Osteoblast (primary cell): ENCODE data around the gene CHRDL2. TPM values are rescaled to one million over a fixed set of nuclear protein-coding genes. Genes with fewer than 3 reads are reported as not detected.

Experiments used
- DNase-seq: peaks from one replicate; pipeline ENCODE4 v3.0.0; 2011; ENCODE audit warnings: low spot score, mixed read lengths; ENCODE audit not compliant: insufficient read length; ENCODE audit errors: missing footprints
- H2AFZ ChIP-seq: 2 replicates; pipeline ENCODE4 v1.6.0; 2011; ENCODE audit warnings: mild to moderate bottlenecking, low read length
- H3K27ac ChIP-seq: 2 replicates; pipeline ENCODE4 v1.5.1; 2011; ENCODE audit warnings: mild to moderate bottlenecking, low read depth, low read length, moderate library complexity
- H3K27me3 ChIP-seq: 2 replicates; pipeline ENCODE4 v1.6.0; 2012; ENCODE audit warnings: mild to moderate bottlenecking, control low read depth, inconsistent platforms, low read length, moderate library complexity; ENCODE audit not compliant: insufficient read depth
- H3K36me3 ChIP-seq: 2 replicates; pipeline ENCODE4 v1.5.1; 2011; ENCODE audit warnings: mild to moderate bottlenecking, low read length, control low read depth, moderate library complexity; ENCODE audit not compliant: insufficient read depth
- H3K4me1 ChIP-seq: 2 replicates; pipeline ENCODE4 v1.5.1; 2011; ENCODE audit warnings: mild to moderate bottlenecking, low read length, control low read depth, moderate library complexity; ENCODE audit not compliant: insufficient read depth
- H3K4me2 ChIP-seq: 2 replicates; pipeline ENCODE4 v1.6.0; 2011; ENCODE audit warnings: mild to moderate bottlenecking, low read length; ENCODE audit not compliant: insufficient read depth
- H3K4me3 ChIP-seq: fragments of 200-600 bp; sonication (generic); 3 replicates; pipeline ENCODE4 v1.5.1; 2012; ENCODE audit warnings: mild to moderate bottlenecking, low read length, inconsistent platforms; ENCODE audit not compliant: insufficient read depth
- H3K79me2 ChIP-seq: 2 replicates; pipeline ENCODE4 v1.6.0; 2012; ENCODE audit warnings: mild to moderate bottlenecking, low read length, control low read depth, inconsistent platforms; ENCODE audit not compliant: insufficient read depth
- H3K9me3 ChIP-seq: 2 replicates; pipeline ENCODE4 v1.5.1; 2011; ENCODE audit warnings: low read depth, low read length, control low read depth
- H4K20me1 ChIP-seq: 2 replicates; pipeline ENCODE4 v1.6.0; 2012; ENCODE audit warnings: mild to moderate bottlenecking, low read length, control low read depth; ENCODE audit not compliant: insufficient read depth
- total RNA-seq: library from RNA; depleted of rRNA; stranded (reverse); fragments of >200 nt; gene quantifications from 2 replicates; pipeline ENCODE4 v1.2.3, GENCODE V29; 2012
- TF ChIP-seq, protein P1 (sequence below): IDR thresholded peaks from 2 replicates; pipeline ENCODE4 v1.5.1; 2011; ENCODE audit warnings: mild to moderate bottlenecking, low read depth, low read length, moderate library complexity; ENCODE audit errors: extremely low read depth

The CHRDL2 gene
- total RNA-seq, 1 donor, result under 0.01 TPM

DNA sequence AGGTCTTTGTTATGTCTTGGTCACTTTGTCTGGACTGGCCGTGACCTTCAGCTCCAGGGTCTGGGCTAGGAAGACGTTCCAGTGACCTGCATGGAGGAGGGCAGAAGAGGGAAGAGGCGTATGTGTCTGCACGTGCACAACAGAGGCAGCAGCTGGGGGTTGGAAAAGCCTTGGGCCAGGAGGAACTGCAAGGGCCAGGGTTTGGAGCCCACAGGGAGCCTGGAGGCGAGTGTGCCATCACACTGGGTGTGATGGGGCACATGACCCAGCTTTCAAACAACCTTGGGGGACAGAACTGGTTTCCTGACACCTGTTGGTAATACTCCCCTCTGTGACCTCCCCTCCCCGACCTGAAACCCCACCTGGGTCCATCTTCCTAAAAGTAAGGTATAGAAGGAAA lies 34.7 kb downstream of the CHRDL2 start:
- no peaks in the 10 kb centered on the region for H3K9me3 ChIP-seq
- no peaks in the 10 kb centered on the region for H4K20me1 ChIP-seq
- TF ChIP-seq, protein P1, sequence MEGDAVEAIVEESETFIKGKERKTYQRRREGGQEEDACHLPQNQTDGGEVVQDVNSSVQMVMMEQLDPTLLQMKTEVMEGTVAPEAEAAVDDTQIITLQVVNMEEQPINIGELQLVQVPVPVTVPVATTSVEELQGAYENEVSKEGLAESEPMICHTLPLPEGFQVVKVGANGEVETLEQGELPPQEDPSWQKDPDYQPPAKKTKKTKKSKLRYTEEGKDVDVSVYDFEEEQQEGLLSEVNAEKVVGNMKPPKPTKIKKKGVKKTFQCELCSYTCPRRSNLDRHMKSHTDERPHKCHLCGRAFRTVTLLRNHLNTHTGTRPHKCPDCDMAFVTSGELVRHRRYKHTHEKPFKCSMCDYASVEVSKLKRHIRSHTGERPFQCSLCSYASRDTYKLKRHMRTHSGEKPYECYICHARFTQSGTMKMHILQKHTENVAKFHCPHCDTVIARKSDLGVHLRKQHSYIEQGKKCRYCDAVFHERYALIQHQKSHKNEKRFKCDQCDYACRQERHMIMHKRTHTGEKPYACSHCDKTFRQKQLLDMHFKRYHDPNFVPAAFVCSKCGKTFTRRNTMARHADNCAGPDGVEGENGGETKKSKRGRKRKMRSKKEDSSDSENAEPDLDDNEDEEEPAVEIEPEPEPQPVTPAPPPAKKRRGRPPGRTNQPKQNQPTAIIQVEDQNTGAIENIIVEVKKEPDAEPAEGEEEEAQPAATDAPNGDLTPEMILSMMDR, result no peak
- DNase-seq, result no peak
- peak overlapping the region; percentile 94 for H3K27ac ChIP-seq
- peaks cover 27% of the 10 kb centered on the region for H3K4me1 ChIP-seq
- H3K79me2 ChIP-seq, result no peaks in the 10 kb centered on the region
- no peak overlapping the region for H2AFZ ChIP-seq
- H3K4me2 ChIP-seq, result peak overlapping the region; percentile 73
- peak overlapping the region; percentile 53 for H3K4me3 ChIP-seq
- no peaks in the 10 kb centered on the region for H3K27me3 ChIP-seq
- no peaks in the 10 kb centered on the region for H3K36me3 ChIP-seq

DNA sequence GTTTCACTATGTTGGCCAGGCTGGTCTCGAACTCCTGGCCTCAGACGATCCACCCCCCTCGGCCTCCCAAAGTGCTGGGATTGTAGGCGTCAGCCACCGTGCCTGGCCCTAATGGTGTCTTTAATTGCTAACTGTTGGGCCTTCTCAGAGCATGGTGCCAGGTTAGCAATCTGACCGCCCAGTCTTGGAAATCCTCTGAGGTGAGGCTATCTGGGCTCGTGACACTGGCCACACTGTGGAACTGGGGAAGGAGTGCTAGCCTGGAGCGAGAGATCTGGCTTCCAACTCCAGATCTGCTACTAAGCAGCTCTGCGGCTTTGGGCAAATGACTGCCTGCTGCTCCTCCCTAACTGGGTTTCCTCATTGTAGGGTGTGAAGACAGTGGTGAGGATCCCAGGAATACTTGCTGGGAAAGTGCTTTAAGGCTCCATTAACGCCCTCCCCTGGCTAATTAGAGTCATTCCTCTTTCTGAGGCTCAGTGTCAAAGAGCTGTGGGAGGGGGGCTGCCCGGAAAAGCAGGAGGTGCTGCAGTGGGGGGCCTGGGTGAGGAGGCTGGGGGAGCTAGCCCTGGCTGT lies 35.4 kb downstream of the CHRDL2 start:
- H3K79me2 ChIP-seq, result no peaks in the 10 kb centered on the region
- no peak overlapping the region for H3K4me2 ChIP-seq
- peak overlapping the region; percentile 94 for H3K27ac ChIP-seq

GRCh38 chr11:74694136-74694930 lies 36.9 kb downstream of the CHRDL2 start:
- no peaks in the 10 kb centered on the region for H4K20me1 ChIP-seq
- TF ChIP-seq, protein P1, result peak; percentile 33
- H2AFZ ChIP-seq, result no peak overlapping the region
- no peak overlapping the region for H3K4me3 ChIP-seq
- no peak overlapping the region for H3K4me2 ChIP-seq
- H3K79me2 ChIP-seq, result no peaks in the 10 kb centered on the region
- H3K36me3 ChIP-seq, result no peaks in the 10 kb centered on the region
- peak; percentile 66 for DNase-seq
- no peaks in the 10 kb centered on the region for H3K27me3 ChIP-seq
- H3K9me3 ChIP-seq, result no peaks in the 10 kb centered on the region
- peak overlapping the region; percentile 3 for H3K27ac ChIP-seq
- peaks cover 26% of the 10 kb centered on the region for H3K4me1 ChIP-seq

More for the DNA sequence above, 35.4 kb downstream of the CHRDL2 start:
- H3K27me3 ChIP-seq, result no peaks in the 10 kb centered on the region
- H2AFZ ChIP-seq, result no peak overlapping the region
- TF ChIP-seq, protein P1, result no peak
- H4K20me1 ChIP-seq, result no peaks in the 10 kb centered on the region
- DNase-seq, result peak; percentile 70
- no peaks in the 10 kb centered on the region for H3K9me3 ChIP-seq
- H3K4me1 ChIP-seq, result peaks cover 27% of the 10 kb centered on the region
- H3K36me3 ChIP-seq, result no peaks in the 10 kb centered on the region
- no peak overlapping the region for H3K4me3 ChIP-seq

GRCh38 chr11:74693531-74693930 lies 37.7 kb downstream of the CHRDL2 start:
- TF ChIP-seq, protein P1, result no peak
- Histone ChIP-seq H3K9me3 (no peaks in the 10 kb centered on the region), H3K36me3 (no peaks in the 10 kb centered on the region), H3K79me2 (no peaks in the 10 kb centered on the region), H3K27ac (no peak overlapping the region), H3K4me1 (peaks cover 31% of the 10 kb centered on the region), H2AFZ (no peak overlapping the region), H3K27me3 (no peaks in the 10 kb centered on the region), H3K4me3 (no peak overlapping the region), H4K20me1 (no peaks in the 10 kb centered on the region), H3K4me2 (no peak overlapping the region)
- DNase-seq, result no peak
